HCT116 (cell line): ENCODE measurements around the gene NXN. TPM values are rescaled to one million over a fixed set of nuclear protein-coding genes. Genes with fewer than 3 reads are reported as not detected.
"Not testable (repeated sequence)": the region's sequence is repeated elsewhere in the genome, so short reads cannot be mapped to it uniquely, and the experiment has no call there.

Experiments used
- ATAC-seq: fragments of 200-7000 bp; cut with Tn5 transposase; 2 replicates; pipeline ENCODE4 v1.9.1; 2020; ENCODE audit warnings: mild to moderate bottlenecking, moderate library complexity
- BruUV-seq: library from RNA; stranded (reverse); fragments of 400-500 nt; replicated peaks from 2 replicates; lab custom pipeline; 2021; lab: Mats Ljungman, UMichigan
- CTCF ChIA-PET: fragments of 300-600 bp; sonication (Branson Sonifier 250); formaldehyde crosslinking; loops from one replicate; lab custom pipeline; 2021; ENCODE audit warnings: antibody characterized with exemption; lab: Charles Lee
- POLR2A ChIA-PET: fragments of 300-600, 350-600 bp; sonication (Branson Sonifier 250); formaldehyde crosslinking; loops from one replicate; lab custom pipeline; 2021; ENCODE audit warnings: antibody characterized with exemption; lab: Charles Lee
- RAD21 ChIA-PET, 2 experiments: fragments of 300-600 bp; sonication (Branson Sonifier 250); formaldehyde crosslinking; loops; one replicate each; lab custom pipeline; 2023; ENCODE audit warnings: low total read pairs in 2 of 2; ENCODE audit not compliant: uncharacterized antibody in 2 of 2, unreplicated experiment in 2 of 2, low non-redundant PET in 1 of 2; lab: Charles Lee
- DNase-seq: peaks from one replicate; pipeline ENCODE4 v3.0.0-alpha.2; 2010; ENCODE audit warnings: low read depth, low spot score
- H2AFZ ChIP-seq: fragments of 200-600 bp; shearing (Covaris generic), sonication (generic); 2 replicates; pipeline ENCODE4 v1.6.1; 2017; ENCODE audit warnings: low read depth, mixed run types, mixed read lengths, antibody characterized with exemption, low read length; ENCODE audit not compliant: poor library complexity, severe bottlenecking
- H3K27ac ChIP-seq: 2 replicates; pipeline ENCODE4 v1.5.1; 2012; ENCODE audit warnings: low read depth, low read length
- H3K27me3 ChIP-seq: fragments of 200-600 bp; sonication (generic); 2 replicates; pipeline ENCODE4 v1.6.1; 2016; ENCODE audit warnings: mixed run types, low read length, mixed read lengths; ENCODE audit not compliant: insufficient read depth
- H3K36me3 ChIP-seq, 2 experiments: fragments of 200-500 bp in 1 of 2; fragments of 200-600 bp in 1 of 2; sonication (Bioruptor generic) in 1 of 2; sonication (generic) in 1 of 2; 2 replicates each; pipeline versions ENCODE4 v1.5.1 to v1.6.1; 2014 to 2016; ENCODE audit warnings: low read length in 2 of 2, inconsistent platforms in 1 of 2, mixed read lengths in 1 of 2, mixed run types in 1 of 2; ENCODE audit not compliant: insufficient read depth in 2 of 2, control insufficient read depth in 1 of 2
- H3K4me1 ChIP-seq, 2 experiments: fragments of 200-600 bp in 1 of 2; sonication (generic) in 1 of 2; 2 replicates each; pipeline versions ENCODE4 v1.5.1 to v1.6.1; 2012 to 2017; ENCODE audit warnings: low read length in 2 of 2, inconsistent platforms in 1 of 2, mild to moderate bottlenecking in 1 of 2, mixed read lengths in 1 of 2, mixed run types in 1 of 2, moderate library complexity in 1 of 2; ENCODE audit not compliant: insufficient read depth in 2 of 2, control insufficient read depth in 1 of 2
- H3K4me2 ChIP-seq: fragments of 200-600 bp; sonication (generic); 2 replicates; pipeline ENCODE4 v1.6.1; 2017; ENCODE audit warnings: mixed run types, low read length, mixed read lengths
- H3K4me3 ChIP-seq, 2 experiments: fragments of 200-600 bp in 1 of 2; sonication (generic) in 1 of 2; replicated peaks in 1 of 2; 2 replicates each; pipeline ENCODE4 v1.5.1; 2011 to 2016; ENCODE audit warnings: low read length in 2 of 2, control low read depth in 1 of 2, low read depth in 1 of 2, mild to moderate bottlenecking in 1 of 2, mixed read lengths in 1 of 2, mixed run types in 1 of 2
- H3K79me2 ChIP-seq: fragments of 200-600 bp; sonication (generic); 2 replicates; pipeline ENCODE4 v1.6.1; 2017; ENCODE audit warnings: mild to moderate bottlenecking, mixed run types, low read length, moderate library complexity, mixed read lengths; ENCODE audit not compliant: insufficient read depth
- H3K9ac ChIP-seq: fragments of 200-600 bp; sonication (generic); 2 replicates; pipeline ENCODE4 v1.6.1; 2016; ENCODE audit warnings: low read length, mixed read lengths
- H3K9me2 ChIP-seq: fragments of 200-600 bp; sonication (generic), shearing (Covaris generic); 2 replicates; pipeline ENCODE4 v1.6.1; 2017; ENCODE audit warnings: mixed run types, mild to moderate bottlenecking, moderate library complexity; ENCODE audit not compliant: insufficient read depth
- H3K9me3 ChIP-seq, 2 experiments: fragments of 200-500 bp in 1 of 2; fragments of 200-600 bp in 1 of 2; sonication (Bioruptor generic) in 1 of 2; sonication (generic) in 1 of 2; 2 replicates each; pipeline ENCODE4 v1.6.1; 2014 to 2017; ENCODE audit warnings: low read length in 2 of 2, mixed read lengths in 2 of 2, inconsistent platforms in 1 of 2, low read depth in 1 of 2, mild to moderate bottlenecking in 1 of 2, mixed run types in 1 of 2, moderate library complexity in 1 of 2; ENCODE audit not compliant: control insufficient read depth in 1 of 2, insufficient read depth in 1 of 2
- H4K20me1 ChIP-seq: fragments of 200-600 bp; sonication (generic), shearing (Covaris generic); 2 replicates; pipeline ENCODE4 v1.6.1; 2017; ENCODE audit warnings: mixed run types, mild to moderate bottlenecking, moderate library complexity; ENCODE audit not compliant: insufficient read depth
- SP1 ChIP-seq: IDR thresholded peaks from 2 replicates; pipeline ENCODE4 v1.6.1; 2012; ENCODE audit warnings: low read depth
- YY1 ChIP-seq: IDR thresholded peaks from 2 replicates; pipeline ENCODE4 v1.6.1; 2011; ENCODE audit warnings: low read length, low read depth, moderate library complexity, mild to moderate bottlenecking; ENCODE audit not compliant: insufficient replicate concordance; ENCODE audit errors: extremely low read depth
- ZFX ChIP-seq: fragments of 450-650 bp; IDR thresholded peaks from 2 replicates; pipeline ENCODE4 v1.6.1; 2017
- intact Hi-C: fragments of 100-400 bp; cut with micrococcal nuclease; formaldehyde crosslinking; loops from 2 replicates; pipeline ENCODE4 v1.10.0; 2022
- total RNA-seq: library from RNA; stranded (reverse); gene quantifications from one replicate; pipeline ENCODE4 v1.2.1, GENCODE V29; 2021; ENCODE audit not compliant: unreplicated experiment
- TF ChIP-seq, protein P1 (sequence below), 3 experiments: fragments of 200-600 bp in 1 of 3; sonication (generic) in 1 of 3; IDR thresholded peaks in 2 of 3; conservative IDR thresholded peaks in 1 of 3; 2 replicates each; pipeline ENCODE4 v1.5.1; 2012 to 2017; ENCODE audit warnings: low read depth in 2 of 3, low read length in 2 of 3, antibody characterized with exemption in 1 of 3, borderline replicate concordance in 1 of 3, control low read depth in 1 of 3, mild to moderate bottlenecking in 1 of 3, mixed read lengths in 1 of 3, mixed run types in 1 of 3, moderate library complexity in 1 of 3; ENCODE audit not compliant: insufficient read depth in 1 of 3

Gene NXN
- total RNA-seq, 1 experiment from 2014 or later = 83.7 TPM

DNA sequence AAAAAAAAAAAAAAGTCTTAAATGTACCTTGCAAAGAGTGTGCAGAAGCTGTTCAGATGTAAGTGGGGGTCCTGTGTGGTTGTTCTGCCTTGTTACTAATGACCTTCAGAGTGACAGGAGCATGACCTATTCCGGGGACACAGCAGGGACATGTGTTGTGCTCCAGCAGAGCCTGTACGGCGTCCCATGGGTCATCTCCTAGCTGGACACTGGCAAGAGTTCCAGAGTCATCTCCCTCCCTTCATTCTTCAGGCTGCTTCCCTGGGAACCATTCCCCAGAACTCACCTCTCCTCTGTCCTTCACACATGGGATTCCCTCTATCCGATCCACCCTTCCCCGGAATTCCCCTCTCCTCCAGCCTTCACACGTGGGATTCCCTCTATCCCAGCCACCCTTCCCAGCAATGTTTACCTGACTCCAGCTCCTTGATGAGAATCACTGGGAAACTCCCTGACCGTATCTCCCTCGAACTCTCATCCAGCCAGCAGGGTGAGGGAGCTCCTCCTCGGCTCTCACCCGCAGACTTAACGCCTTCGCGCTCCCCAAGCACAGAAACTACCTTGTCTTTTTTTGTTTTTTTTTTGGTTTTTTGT lies 111.6 kb downstream of the NXN start:
- TF ChIP-seq, protein P1, sequence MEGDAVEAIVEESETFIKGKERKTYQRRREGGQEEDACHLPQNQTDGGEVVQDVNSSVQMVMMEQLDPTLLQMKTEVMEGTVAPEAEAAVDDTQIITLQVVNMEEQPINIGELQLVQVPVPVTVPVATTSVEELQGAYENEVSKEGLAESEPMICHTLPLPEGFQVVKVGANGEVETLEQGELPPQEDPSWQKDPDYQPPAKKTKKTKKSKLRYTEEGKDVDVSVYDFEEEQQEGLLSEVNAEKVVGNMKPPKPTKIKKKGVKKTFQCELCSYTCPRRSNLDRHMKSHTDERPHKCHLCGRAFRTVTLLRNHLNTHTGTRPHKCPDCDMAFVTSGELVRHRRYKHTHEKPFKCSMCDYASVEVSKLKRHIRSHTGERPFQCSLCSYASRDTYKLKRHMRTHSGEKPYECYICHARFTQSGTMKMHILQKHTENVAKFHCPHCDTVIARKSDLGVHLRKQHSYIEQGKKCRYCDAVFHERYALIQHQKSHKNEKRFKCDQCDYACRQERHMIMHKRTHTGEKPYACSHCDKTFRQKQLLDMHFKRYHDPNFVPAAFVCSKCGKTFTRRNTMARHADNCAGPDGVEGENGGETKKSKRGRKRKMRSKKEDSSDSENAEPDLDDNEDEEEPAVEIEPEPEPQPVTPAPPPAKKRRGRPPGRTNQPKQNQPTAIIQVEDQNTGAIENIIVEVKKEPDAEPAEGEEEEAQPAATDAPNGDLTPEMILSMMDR (IDR thresholded peaks at IDR 0.05 in 2 of 3, conservative IDR thresholded peaks at IDR 0.05 in 1 of 3; ENCODE audit: borderline replicate concordance in 1 of 3, insufficient read depth in 1 of 3, low read depth in 2 of 3, low read length in 2 of 3) = no peak
- TF ChIP-seq ZFX (no peak), YY1 (no peak), SP1 (no peak)
- TF ChIP-seq, all 23 proteins: peak for 0
- Histone ChIP-seq H3K79me2 (peaks cover 53% of the 10 kb centered on the region), H3K9me2 (no peaks in the 10 kb centered on the region), H3K36me3 (no peaks in the 10 kb centered on the region), H4K20me1 (no peaks in the 10 kb centered on the region), H3K9ac (no peak overlapping the region), H3K9me3 (no peaks in the 10 kb centered on the region), H2AFZ (no peak overlapping the region), H3K4me1 (peaks cover 37 to 45% of the 10 kb centered on the region in 2 experiments), H3K4me3 (no peak overlapping the region), H3K27me3 (no peaks in the 10 kb centered on the region), H3K27ac (no peak overlapping the region), H3K4me2 (no peak overlapping the region)
- POLR2A ChIA-PET = no interaction called here
- no peak for ATAC-seq
- intact Hi-C loops = no loop called here
- DNase-seq = no peak
- BruUV-seq = no TSS peak
- CTCF ChIA-PET = interaction anchor here (1.2 kb wide), 1 partner anchor 12 kb away, joined by 6 read pairs; no protein-coding TSS in a partner anchor
- RAD21 ChIA-PET = no interaction called here

DNA sequence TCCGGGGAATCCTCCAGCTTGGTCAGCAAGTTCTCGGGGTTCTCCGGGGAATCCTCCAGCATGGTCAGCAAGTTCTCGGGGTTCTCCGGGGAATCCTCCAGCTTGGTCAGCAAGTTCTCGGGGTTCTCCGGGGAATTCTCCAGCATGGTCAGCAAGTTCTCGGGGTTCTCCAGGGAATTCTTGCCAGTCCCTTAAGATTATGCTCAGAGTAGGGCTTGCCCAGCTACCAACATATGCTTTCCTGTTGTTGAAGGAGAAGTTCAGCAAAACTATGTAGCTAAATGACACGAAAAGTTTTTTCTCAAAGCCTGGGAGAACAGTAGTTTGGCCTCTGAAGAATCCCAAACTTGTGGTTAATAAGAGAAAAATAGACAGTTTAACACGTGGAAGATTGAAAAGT lies 112.3 kb downstream of the NXN start:
- intact Hi-C loops, BruUV-seq, H3K4me3 ChIP-seq, H3K9me2 ChIP-seq, H3K27ac ChIP-seq, H3K4me2 ChIP-seq, H3K9ac ChIP-seq, H3K9me3 ChIP-seq, POLR2A ChIA-PET, H3K27me3 ChIP-seq, H4K20me1 ChIP-seq, CTCF ChIA-PET, DNase-seq, ATAC-seq, H2AFZ ChIP-seq, RAD21 ChIA-PET, H3K36me3 ChIP-seq: not testable (repeated sequence)
- Histone ChIP-seq H3K79me2 (peaks cover 50% of the 10 kb centered on the region), H3K4me1 (peaks cover 35 to 45% of the 10 kb centered on the region in 2 experiments)
